GM12892 (cell line): ENCODE results near the gene NFASC.

Experiments used
- POLR2A ChIP-seq: IDR thresholded peaks from 2 replicates; pipeline ENCODE4 v1.6.1; 2011; ENCODE audit warnings: low read depth, low read length, control low read depth
- POLR2AphosphoS5 ChIP-seq: IDR thresholded peaks from 2 replicates; pipeline ENCODE4 v1.6.1; 2011; ENCODE audit warnings: low read depth, low read length, control low read depth
- TAF1 ChIP-seq: IDR thresholded peaks from 2 replicates; pipeline ENCODE4 v1.6.1; 2011; ENCODE audit warnings: low read depth, mild to moderate bottlenecking, control low read depth, low read length, borderline replicate concordance

GRCh38 chr1:204878621-204879234, 8.1 kb downstream of the NFASC start:
- TF ChIP-seq POLR2AphosphoS5, result no peak
- no peak for TF ChIP-seq POLR2A
- TF ChIP-seq TAF1, result no peak
